Measurements from ENCODE around the gene FAM124A.

GRCh38 chr13:51257187-51257586 is 35.0 kb downstream of the FAM124A start:
- TF ChIP-seq JUN (IDR thresholded peaks at IDR 0.05), result no peak
- TF ChIP-seq SREBF2 (IDR thresholded peaks at IDR 0.05), result no peak
- no peak for TF ChIP-seq CTCF (IDR thresholded peaks at IDR 0.05)
- no peak for TF ChIP-seq EP300 (IDR thresholded peaks at IDR 0.05)
- no peak for TF ChIP-seq ZC3H11A (IDR thresholded peaks at IDR 0.05)
- TF ChIP-seq REST (IDR thresholded peaks at IDR 0.05), result no peak
- no peak for TF ChIP-seq USF2 (IDR thresholded peaks at IDR 0.05)
- no peak for TF ChIP-seq CEBPB (IDR thresholded peaks at IDR 0.05)
- TF ChIP-seq HMGXB4 (CRISPR knock-in tag; IDR thresholded peaks at IDR 0.05; ENCODE audit: borderline replicate concordance), result no peak
- no peak for TF ChIP-seq SMC3 (IDR thresholded peaks at IDR 0.05)
- TF ChIP-seq POLR2A (IDR thresholded peaks at IDR 0.05; ENCODE audit: low read length), result no peak
- TF ChIP-seq NR3C1 (IDR thresholded peaks at IDR 0.05), result no peak
- no peak for TF ChIP-seq ZFP36 (IDR thresholded peaks at IDR 0.05; ENCODE audit: borderline replicate concordance, partially characterized antibody)
- TF ChIP-seq RFX5 (IDR thresholded peaks at IDR 0.05), result no peak
